OCI-LY7 (cell line): ENCODE measurements around the gene NOTCH3. TPM values are rescaled to one million over a fixed set of nuclear protein-coding genes. Genes with fewer than 3 reads are reported as not detected.
A peak's percentile ranks its signal among the peaks of the same experiment; 100 is the strongest.

Source experiments
- Bru-seq: library from RNA; stranded (reverse); fragments of 400-500 nt; gene quantifications from one replicate; lab custom pipeline; 2021; lab: Mats Ljungman, UMichigan
- BruChase-seq, 2 experiments: library from RNA; stranded (reverse); fragments of 400-500 nt; gene quantifications; one replicate each; lab custom pipeline; 2021; lab: Mats Ljungman, UMichigan
- BruUV-seq: library from RNA; stranded (reverse); fragments of 400-500 nt; replicated peaks from 2 replicates; lab custom pipeline; 2021; lab: Mats Ljungman, UMichigan
- CTCF ChIA-PET: fragments of 300-600 bp; sonication (Branson Sonifier 250); formaldehyde crosslinking; loops from one replicate; lab custom pipeline; 2022; ENCODE audit warnings: antibody characterized with exemption; ENCODE audit not compliant: unreplicated experiment; lab: Charles Lee
- POLR2A ChIA-PET: fragments of 300-600 bp; sonication (Branson Sonifier 250); formaldehyde crosslinking; loops from one replicate; lab custom pipeline; 2022; ENCODE audit warnings: antibody characterized with exemption; lab: Charles Lee
- DNase-seq: peaks from one replicate; pipeline ENCODE4 v3.0.0-alpha.2; 2015; ENCODE audit warnings: low spot score
- H2AFZ ChIP-seq: fragments of 200-600 bp; sonication (generic), shearing (Covaris generic); 2 replicates; pipeline ENCODE4 v1.6.1; 2014; ENCODE audit warnings: mild to moderate bottlenecking, antibody characterized with exemption, low read length, moderate library complexity
- H3K27ac ChIP-seq: fragments of 200-600 bp; sonication (generic); 2 replicates; pipeline ENCODE4 v1.5.1; 2014; ENCODE audit warnings: mixed run types, low read depth, mild to moderate bottlenecking, moderate library complexity, low read length, inconsistent platforms; ENCODE audit not compliant: poor library complexity, severe bottlenecking
- H3K36me3 ChIP-seq: fragments of 200-600 bp; sonication (generic); 2 replicates; pipeline ENCODE4 v1.6.1; 2014; ENCODE audit warnings: mild to moderate bottlenecking, antibody characterized with exemption, low read length, moderate library complexity, mixed read lengths; ENCODE audit not compliant: insufficient read depth
- H3K4me1 ChIP-seq: fragments of 200-600 bp; sonication (generic); 2 replicates; pipeline ENCODE4 v1.5.1; 2014; ENCODE audit warnings: mild to moderate bottlenecking, low read length; ENCODE audit not compliant: insufficient read depth, poor library complexity, severe bottlenecking
- H3K4me2 ChIP-seq: fragments of 200-600 bp; sonication (generic); 2 replicates; pipeline ENCODE4 v1.6.1; 2014; ENCODE audit warnings: mild to moderate bottlenecking, low read length
- H3K4me3 ChIP-seq: fragments of 200-600 bp; sonication (generic); 2 replicates; pipeline ENCODE4 v1.5.1; 2014; ENCODE audit warnings: mild to moderate bottlenecking, low read depth, low read length; ENCODE audit not compliant: poor library complexity, severe bottlenecking
- H3K79me2 ChIP-seq: fragments of 200-600 bp; sonication (generic); 2 replicates; pipeline ENCODE4 v1.6.1; 2016; ENCODE audit warnings: low read depth, mild to moderate bottlenecking, low read length, moderate library complexity, mixed read lengths; ENCODE audit not compliant: insufficient read depth
- H3K9me2 ChIP-seq: fragments of 200-600 bp; sonication (generic); 2 replicates; pipeline ENCODE4 v1.6.1; 2016; ENCODE audit warnings: mild to moderate bottlenecking, low read length, mixed read lengths; ENCODE audit not compliant: insufficient read depth
- H3K9me3 ChIP-seq: fragments of 200-600 bp; sonication (generic); 2 replicates; pipeline ENCODE4 v1.6.1; 2014; ENCODE audit warnings: mild to moderate bottlenecking, mixed run types, low read length, mixed read lengths
- H4K20me1 ChIP-seq: fragments of 200-600 bp; sonication (generic); 2 replicates; pipeline ENCODE4 v1.6.1; 2014; ENCODE audit warnings: mild to moderate bottlenecking, antibody characterized with exemption, low read length, moderate library complexity, mixed read lengths; ENCODE audit not compliant: insufficient read depth
- EZH2phosphoT487 ChIP-seq: fragments of 200-600 bp; sonication (generic); IDR thresholded peaks from 2 replicates; pipeline ENCODE4 v1.6.1; 2018; ENCODE audit warnings: low read depth, borderline replicate concordance, mild to moderate bottlenecking, mixed run types, antibody characterized with exemption, low read length, moderate library complexity, mixed read lengths
- intact Hi-C: fragments of 100-400 bp; cut with micrococcal nuclease; formaldehyde crosslinking; loops from one replicate; pipeline ENCODE4 v1.10.0; 2022; ENCODE audit not compliant: unreplicated experiment
- long read RNA-seq: library from polyadenylated mRNA; stranded (forward); transcript quantifications from one replicate; pipeline ENCODE4 v2.0.0, GENCODE V29; 2022
- total RNA-seq, 2 experiments: library from RNA; depleted of rRNA in 1 of 2; stranded (reverse); fragments of >200 nt in 1 of 2; shearing (Covaris generic) in 1 of 2; gene quantifications; 2 replicates each; pipeline ENCODE4 v1.2.3, GENCODE V29; 2014 to 2022
- TF ChIP-seq, protein P1 (sequence below): fragments of 200-600 bp; sonication (generic); conservative IDR thresholded peaks from 2 replicates; pipeline ENCODE4 v1.5.1; 2014; ENCODE audit warnings: mild to moderate bottlenecking, antibody characterized with exemption, low read length, moderate library complexity, mixed read lengths

The NOTCH3 gene
- total RNA-seq (2014; rRNA removed; shearing (Covaris generic)), result not detected in 2 replicates
- 0.25 and 0.28 TPM in 2 replicates for total RNA-seq (2022)
- percentile 8 among the genes with signal in this experiment for Bru-seq, nascent RNA
- BruChase-seq, experiment 1, labeled RNA remaining after a 6-hour chase, result percentile 6 among the genes with signal in this experiment
- percentile 6 among the genes with signal in this experiment for BruChase-seq, experiment 2, labeled RNA remaining after a 2-hour chase
- long read RNA-seq, result 0 reads

DNA sequence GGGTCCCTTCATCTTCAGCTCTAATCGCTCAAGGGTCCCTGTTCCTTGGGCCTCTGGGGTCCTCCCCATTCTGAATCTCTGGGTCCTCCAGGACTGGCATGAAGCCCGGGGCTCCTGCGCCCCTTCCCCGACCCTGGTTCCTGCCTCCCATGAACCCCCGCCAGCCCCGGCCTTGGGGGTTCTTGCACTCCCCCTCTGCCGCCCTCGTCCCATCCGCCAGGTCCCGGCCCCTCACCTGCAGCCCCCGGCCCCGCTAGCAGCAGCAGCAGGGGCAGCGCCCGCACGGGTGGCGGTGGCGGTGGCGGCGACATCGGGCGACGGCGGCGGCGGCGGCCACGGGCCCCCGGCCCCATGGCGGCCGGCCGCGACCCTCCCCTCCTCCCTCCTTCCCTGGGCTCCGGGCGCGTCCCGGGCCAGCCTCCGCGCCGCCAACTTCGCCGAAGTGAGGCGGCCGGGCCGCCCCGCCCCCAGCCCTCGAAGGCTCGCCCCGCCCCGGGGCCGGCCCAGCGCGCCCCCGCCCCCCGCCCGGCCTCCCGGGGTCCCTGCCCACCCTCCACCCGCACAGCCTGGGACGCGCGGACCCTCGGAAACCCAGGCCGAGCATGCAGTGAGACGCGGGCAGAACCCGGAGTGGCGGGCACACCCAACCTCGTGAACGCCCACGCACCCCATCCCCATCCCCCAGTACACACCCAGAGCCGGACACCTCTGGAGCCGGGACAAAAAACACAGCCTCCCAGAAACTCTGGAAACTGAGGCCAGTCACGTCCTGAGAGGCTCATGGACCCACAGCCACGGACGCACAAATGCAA, at the start of gene NOTCH3:
Gene NOTCH3, minus strand, starts transcription at position 443 of the 812 bp plus-strand sequence. Its CDS starts 90 bp downstream, at position 353.
- Histone ChIP-seq H3K4me1 (peaks cover 21% of the 10 kb centered on the region), H3K79me2 (no peaks in the 10 kb centered on the region), H4K20me1 (no peaks in the 10 kb centered on the region), H3K9me2 (no peaks in the 10 kb centered on the region), H3K4me3 (no peak within 1 kb of the TSS), H3K9me3 (no peaks in the 10 kb centered on the region), H3K4me2 (no peak within 1 kb of the TSS), H3K36me3 (no peaks in the 10 kb centered on the region), H3K27ac (no peak within 1 kb of the TSS), H2AFZ (no peak within 1 kb of the TSS)
- TF ChIP-seq, protein P1, sequence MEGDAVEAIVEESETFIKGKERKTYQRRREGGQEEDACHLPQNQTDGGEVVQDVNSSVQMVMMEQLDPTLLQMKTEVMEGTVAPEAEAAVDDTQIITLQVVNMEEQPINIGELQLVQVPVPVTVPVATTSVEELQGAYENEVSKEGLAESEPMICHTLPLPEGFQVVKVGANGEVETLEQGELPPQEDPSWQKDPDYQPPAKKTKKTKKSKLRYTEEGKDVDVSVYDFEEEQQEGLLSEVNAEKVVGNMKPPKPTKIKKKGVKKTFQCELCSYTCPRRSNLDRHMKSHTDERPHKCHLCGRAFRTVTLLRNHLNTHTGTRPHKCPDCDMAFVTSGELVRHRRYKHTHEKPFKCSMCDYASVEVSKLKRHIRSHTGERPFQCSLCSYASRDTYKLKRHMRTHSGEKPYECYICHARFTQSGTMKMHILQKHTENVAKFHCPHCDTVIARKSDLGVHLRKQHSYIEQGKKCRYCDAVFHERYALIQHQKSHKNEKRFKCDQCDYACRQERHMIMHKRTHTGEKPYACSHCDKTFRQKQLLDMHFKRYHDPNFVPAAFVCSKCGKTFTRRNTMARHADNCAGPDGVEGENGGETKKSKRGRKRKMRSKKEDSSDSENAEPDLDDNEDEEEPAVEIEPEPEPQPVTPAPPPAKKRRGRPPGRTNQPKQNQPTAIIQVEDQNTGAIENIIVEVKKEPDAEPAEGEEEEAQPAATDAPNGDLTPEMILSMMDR, result no peak
- TF ChIP-seq EZH2phosphoT487, result no peak
- no peak for DNase-seq
- CTCF ChIA-PET, result no interaction called here
- intact Hi-C loops, result no loop called here
- BruUV-seq, result no TSS peak
- POLR2A ChIA-PET, result no interaction called here

DNA sequence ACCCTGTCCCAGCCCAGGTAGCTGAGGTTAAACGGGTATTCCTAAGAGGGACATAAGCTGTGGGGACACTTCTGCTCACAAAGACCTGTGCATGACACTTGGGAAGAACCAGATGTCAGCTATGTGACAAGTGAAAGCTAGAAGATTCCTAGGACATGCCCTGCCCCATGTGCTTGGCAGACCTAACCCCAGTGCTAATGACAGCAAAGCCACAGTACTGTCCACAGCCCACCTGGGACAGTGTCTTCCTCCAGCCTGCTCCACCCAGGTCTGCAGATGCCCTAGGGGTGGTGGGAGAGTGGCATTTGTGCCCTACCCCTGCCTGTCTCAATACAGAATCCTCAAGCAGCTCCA, 49.8 kb upstream of the NOTCH3 start:
- Histone ChIP-seq H2AFZ (no peak overlapping the region), H3K9me2 (no peaks in the 10 kb centered on the region), H3K4me1 (no peaks in the 10 kb centered on the region), H3K36me3 (peaks cover 94% of the 10 kb centered on the region), H3K4me3 (no peak overlapping the region), H3K79me2 (no peaks in the 10 kb centered on the region), H4K20me1 (no peaks in the 10 kb centered on the region), H3K27ac (no peak overlapping the region), H3K9me3 (no peaks in the 10 kb centered on the region), H3K4me2 (no peak overlapping the region)
- TF ChIP-seq EZH2phosphoT487, result no peak
- TF ChIP-seq, protein P1, result no peak
- no TSS peak for BruUV-seq
- ChIA-PET POLR2A (interaction anchor here (0.5 kb wide), 1 partner anchor 12 kb away, joined by 3 read pairs; no protein-coding TSS in a partner anchor), CTCF (interaction anchor here (0.7 kb wide), 1 partner anchor 9 kb away, joined by 5 read pairs; no protein-coding TSS in a partner anchor)
- DNase-seq, result no peak
- intact Hi-C loops, result no loop called here
